Smooth muscle cell (in vitro differentiated cells): Measurements from ENCODE around the gene PRRG2. TPM values are rescaled to one million over a fixed set of nuclear protein-coding genes. Genes with fewer than 3 reads are reported as not detected.

Experiments used
- DNase-seq: peaks from one replicate; lab custom pipeline; 2025; ENCODE audit not compliant: unreplicated experiment; lab: John Stamatoyannopoulos, UW
- H2AFZ ChIP-seq: fragments of 200-600 bp; sonication (generic); 2 replicates; pipeline ENCODE4 v1.6.0; 2016; ENCODE audit warnings: antibody characterized with exemption, low read depth, mild to moderate bottlenecking
- H3F3A ChIP-seq: fragments of 200-600 bp; sonication (generic); 2 replicates; pipeline ENCODE4 v1.6.0; 2017; ENCODE audit warnings: antibody characterized with exemption, low read depth
- H3K27ac ChIP-seq: fragments of 200-600 bp; sonication (generic); 2 replicates; pipeline ENCODE4 v1.5.1; 2016; ENCODE audit warnings: low read depth, mild to moderate bottlenecking
- H3K27me3 ChIP-seq: fragments of 200-600 bp; sonication (generic); 2 replicates; pipeline ENCODE4 v1.6.1; 2016; ENCODE audit warnings: low read depth, mild to moderate bottlenecking
- H3K36me3 ChIP-seq: fragments of 200-600 bp; sonication (generic); 2 replicates; pipeline ENCODE4 v1.5.1; 2016; ENCODE audit warnings: low read depth
- H3K4me1 ChIP-seq: fragments of 200-600 bp; sonication (generic); 2 replicates; pipeline ENCODE4 v1.5.1; 2016; ENCODE audit warnings: low read depth
- H3K4me2 ChIP-seq: fragments of 200-600 bp; sonication (generic); 2 replicates; pipeline ENCODE4 v1.6.0; 2016; ENCODE audit warnings: mild to moderate bottlenecking
- H3K4me3 ChIP-seq: fragments of 200-600 bp; sonication (generic); 2 replicates; pipeline ENCODE4 v1.5.1; 2016; ENCODE audit warnings: mild to moderate bottlenecking
- H3K79me2 ChIP-seq: fragments of 200-600 bp; sonication (generic); 2 replicates; pipeline ENCODE4 v1.6.0; 2016; ENCODE audit warnings: low read depth, mild to moderate bottlenecking
- H3K9ac ChIP-seq: fragments of 200-600 bp; sonication (generic); 2 replicates; pipeline ENCODE4 v1.6.0; 2016; ENCODE audit warnings: low read depth
- H3K9me3 ChIP-seq: fragments of 200-600 bp; sonication (generic); replicated peaks from 2 replicates; pipeline ENCODE4 v1.5.1; 2016; ENCODE audit warnings: low read depth
- H4K20me1 ChIP-seq: fragments of 200-600 bp; sonication (generic); 2 replicates; pipeline ENCODE4 v1.6.0; 2016; ENCODE audit warnings: low read depth
- CTCF ChIP-seq: fragments of 200-600 bp; sonication (generic); IDR thresholded peaks from 2 replicates; pipeline ENCODE4 v1.5.1; 2017; ENCODE audit warnings: borderline replicate concordance, mild to moderate bottlenecking, antibody characterized with exemption; ENCODE audit not compliant: insufficient read depth, poor library complexity, severe bottlenecking
- WGBS: methylation state at CpG from one replicate; pipeline ENCODE4 v1.1.7; 2016; ENCODE audit warnings: low lambda C conversion rate; 5-methylcytosine and 5-hydroxymethylcytosine counted together
- polyA plus RNA-seq: library from polyadenylated mRNA; unstranded; fragments of >200 nt; fragmentation: Nextera tagmentation; extraction: Ambion mirVana; gene quantifications from 2 replicates; pipeline ENCODE4 v1.2.1, GENCODE V29; 2016
- total RNA-seq: library from RNA; depleted of rRNA; stranded (reverse); fragments of >200 nt; gene quantifications from 2 replicates; pipeline ENCODE4 v1.2.3, GENCODE V29; 2014

Gene PRRG2
- total and polyA plus RNA-seq, 2 experiments from 2014 or later: 0.24 to 13.5 TPM

DNA sequence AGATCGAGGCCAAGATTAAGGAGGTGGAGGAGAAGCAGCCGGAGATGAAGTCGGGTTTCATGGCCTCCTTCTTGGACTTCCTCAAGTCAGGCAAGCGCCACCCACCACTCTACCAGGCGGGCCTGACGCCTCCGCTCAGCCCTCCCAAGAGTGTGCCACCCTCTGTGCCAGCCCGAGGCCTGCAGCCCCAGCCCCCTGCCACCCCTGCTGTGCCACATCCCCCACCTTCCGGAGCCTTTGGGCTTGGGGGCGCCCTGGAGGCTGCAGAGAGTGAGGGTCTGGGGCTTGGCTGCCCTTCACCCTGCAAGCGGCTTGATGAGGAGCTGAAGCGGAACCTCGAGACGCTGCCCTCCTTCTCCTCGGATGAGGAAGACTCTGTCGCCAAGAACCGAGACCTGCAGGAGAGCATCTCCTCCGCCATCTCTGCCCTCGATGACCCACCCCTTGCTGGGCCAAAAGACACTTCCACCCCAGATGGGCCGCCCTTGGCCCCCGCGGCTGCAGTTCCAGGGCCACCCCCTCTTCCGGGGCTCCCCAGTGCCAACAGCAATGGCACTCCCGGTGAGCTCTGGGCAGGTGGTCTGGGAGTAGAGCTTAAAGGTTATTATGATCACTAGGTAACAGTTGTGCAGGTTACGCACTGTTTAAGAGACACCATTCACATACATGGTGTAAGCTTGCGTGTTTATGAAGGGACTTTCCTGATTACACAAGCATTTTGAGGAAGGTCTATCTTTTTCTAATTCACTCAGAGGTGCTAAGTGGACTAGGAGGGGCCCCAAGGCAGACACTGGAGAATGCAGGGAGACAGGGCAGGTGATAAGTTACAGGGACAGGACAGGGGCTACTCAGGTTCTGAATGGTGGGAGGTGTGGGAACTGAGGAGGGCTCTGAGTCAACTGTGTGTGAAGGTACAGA is 18.5 kb downstream of the PRRG2 start:
- 98% methylated on average over 26 of the region's 26 CpGs for WGBS
- no peak for TF ChIP-seq CTCF
- Histone ChIP-seq H3K36me3 (peaks cover 8% of the 10 kb centered on the region), H3K27ac (no peak overlapping the region), H3K79me2 (peaks cover 52% of the 10 kb centered on the region), H3K4me3 (no peak overlapping the region), H3K4me2 (no peak overlapping the region), H3K9me3 (no peaks in the 10 kb centered on the region), H3K4me1 (no peaks in the 10 kb centered on the region), H2AFZ (no peak overlapping the region), H3K9ac (no peak overlapping the region), H3K27me3 (no peaks in the 10 kb centered on the region), H3F3A (no peaks in the 10 kb centered on the region), H4K20me1 (peaks cover 58% of the 10 kb centered on the region)
- no peak for DNase-seq

DNA sequence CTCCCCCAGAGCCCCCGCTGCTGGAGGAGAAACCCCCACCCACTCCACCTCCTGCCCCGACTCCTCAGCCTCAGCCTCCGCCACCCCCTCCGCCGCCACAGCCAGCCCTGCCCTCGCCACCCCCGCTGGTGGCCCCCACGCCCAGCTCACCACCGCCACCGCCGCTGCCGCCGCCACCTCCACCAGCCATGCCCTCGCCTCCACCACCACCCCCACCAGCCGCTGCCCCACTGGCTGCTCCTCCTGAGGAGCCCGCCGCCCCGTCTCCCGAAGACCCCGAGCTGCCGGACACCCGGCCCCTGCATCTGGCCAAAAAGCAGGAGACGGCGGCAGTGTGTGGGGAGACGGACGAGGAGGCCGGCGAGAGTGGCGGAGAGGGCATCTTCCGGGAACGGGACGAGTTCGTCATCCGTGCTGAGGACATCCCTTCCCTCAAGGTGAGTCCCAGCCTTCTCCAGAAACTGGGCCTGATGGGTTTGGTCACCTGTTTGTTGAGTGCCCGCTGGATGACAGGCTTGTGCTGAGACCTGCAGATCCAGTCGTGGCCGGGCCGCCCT is 20.4 kb downstream of the PRRG2 start:
- H4K20me1 ChIP-seq: peaks cover 67% of the 10 kb centered on the region
- peaks cover 69% of the 10 kb centered on the region for H3K79me2 ChIP-seq

DNA sequence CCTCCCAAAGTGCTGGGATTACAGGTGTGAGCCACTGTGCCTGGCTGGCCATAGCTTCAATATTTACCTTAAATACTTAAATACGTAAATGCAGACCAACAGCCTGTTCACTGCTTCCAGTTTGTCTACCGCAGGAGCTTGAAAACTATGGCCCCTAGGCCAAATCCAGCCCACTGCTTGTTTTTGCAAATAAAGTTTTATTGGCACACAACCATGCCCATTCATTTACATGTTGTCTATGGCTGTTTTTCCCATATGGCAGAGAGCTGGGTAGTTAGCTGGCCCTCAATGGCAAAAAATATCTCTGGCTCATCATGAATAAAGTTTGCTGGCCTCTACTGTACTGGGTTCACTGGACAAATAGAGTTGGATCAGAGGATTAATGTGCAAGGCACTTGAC is 21.7 kb downstream of the PRRG2 start:
- Histone ChIP-seq H3K27ac (no peak overlapping the region), H3K4me1 (no peaks in the 10 kb centered on the region), H3K4me3 (no peak overlapping the region), H3K4me2 (no peak overlapping the region), H3K79me2 (peaks cover 81% of the 10 kb centered on the region), H3K36me3 (peaks cover 8% of the 10 kb centered on the region), H4K20me1 (peaks cover 80% of the 10 kb centered on the region), H3K9ac (no peak overlapping the region), H2AFZ (no peak overlapping the region), H3F3A (no peaks in the 10 kb centered on the region), H3K9me3 (no peaks in the 10 kb centered on the region), H3K27me3 (no peaks in the 10 kb centered on the region)
- no peak for DNase-seq
- 100% methylated on average over 2 of the region's 2 CpGs for WGBS
- TF ChIP-seq CTCF: no peak

More for the DNA sequence above, 20.4 kb downstream of the PRRG2 start:
- Histone ChIP-seq H3K27me3 (no peaks in the 10 kb centered on the region), H3K4me2 (no peak overlapping the region), H3K36me3 (peaks cover 8% of the 10 kb centered on the region), H3K4me1 (no peaks in the 10 kb centered on the region), H2AFZ (no peak overlapping the region), H3F3A (no peaks in the 10 kb centered on the region), H3K9me3 (no peaks in the 10 kb centered on the region), H3K27ac (no peak overlapping the region), H3K9ac (no peak overlapping the region), H3K4me3 (no peak overlapping the region)
- 97% methylated on average over 18 of the region's 38 CpGs for WGBS
- no peak for TF ChIP-seq CTCF
- no peak for DNase-seq
